ENCODE data around the gene FAM83C. TPM values are rescaled to one million over a fixed set of nuclear protein-coding genes. Genes with fewer than 3 reads are reported as not detected.
"Not testable (repeated sequence)": the region's sequence is repeated elsewhere in the genome, so short reads cannot be mapped to it uniquely, and the experiment has no call there.

FAM83C gene
- total RNA-seq, 1 experiment from 2014 or later = not detected

- intact Hi-C loops (cut with micrococcal nuclease; ENCODE audit: unreplicated experiment) = no loop called here
- no TSS peak for BruUV-seq (replicated peaks)
- no peaks in the 10 kb centered on the region for H3K27me3 Mint-ChIP-seq (ENCODE audit: unreplicated experiment)
- H3K4me3 Mint-ChIP-seq (ENCODE audit: low read depth, unreplicated experiment) = no peak overlapping the region
- TF ChIP-seq, protein P1, sequence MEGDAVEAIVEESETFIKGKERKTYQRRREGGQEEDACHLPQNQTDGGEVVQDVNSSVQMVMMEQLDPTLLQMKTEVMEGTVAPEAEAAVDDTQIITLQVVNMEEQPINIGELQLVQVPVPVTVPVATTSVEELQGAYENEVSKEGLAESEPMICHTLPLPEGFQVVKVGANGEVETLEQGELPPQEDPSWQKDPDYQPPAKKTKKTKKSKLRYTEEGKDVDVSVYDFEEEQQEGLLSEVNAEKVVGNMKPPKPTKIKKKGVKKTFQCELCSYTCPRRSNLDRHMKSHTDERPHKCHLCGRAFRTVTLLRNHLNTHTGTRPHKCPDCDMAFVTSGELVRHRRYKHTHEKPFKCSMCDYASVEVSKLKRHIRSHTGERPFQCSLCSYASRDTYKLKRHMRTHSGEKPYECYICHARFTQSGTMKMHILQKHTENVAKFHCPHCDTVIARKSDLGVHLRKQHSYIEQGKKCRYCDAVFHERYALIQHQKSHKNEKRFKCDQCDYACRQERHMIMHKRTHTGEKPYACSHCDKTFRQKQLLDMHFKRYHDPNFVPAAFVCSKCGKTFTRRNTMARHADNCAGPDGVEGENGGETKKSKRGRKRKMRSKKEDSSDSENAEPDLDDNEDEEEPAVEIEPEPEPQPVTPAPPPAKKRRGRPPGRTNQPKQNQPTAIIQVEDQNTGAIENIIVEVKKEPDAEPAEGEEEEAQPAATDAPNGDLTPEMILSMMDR (IDR thresholded peaks at IDR 0.05; ENCODE audit: unreplicated experiment) = no peak
- no peaks in the 10 kb centered on the region for H3K9me3 Mint-ChIP-seq (ENCODE audit: low read depth, unreplicated experiment)
- CTCF ChIA-PET = no interaction called here
- peaks cover 75% of the 10 kb centered on the region for H3K4me1 Mint-ChIP-seq (ENCODE audit: low read depth, unreplicated experiment)
- DNase-seq = no peak
- peaks cover 29% of the 10 kb centered on the region for H3K36me3 Mint-ChIP-seq (ENCODE audit: insufficient read depth, unreplicated experiment)
- H3K27ac Mint-ChIP-seq (ENCODE audit: unreplicated experiment) = no peak overlapping the region
Observed at GRCh38 chr20:35316086-35316485, 23.9 kb upstream of the FAM83C start.

- H3K9me3 Mint-ChIP-seq (ENCODE audit: low read depth, unreplicated experiment); CTCF ChIA-PET; BruUV-seq (replicated peaks); intact Hi-C loops (cut with micrococcal nuclease; ENCODE audit: unreplicated experiment); H3K4me3 Mint-ChIP-seq (ENCODE audit: low read depth, unreplicated experiment); DNase-seq; H3K27me3 Mint-ChIP-seq (ENCODE audit: unreplicated experiment): not testable (repeated sequence)
- peaks cover 29% of the 10 kb centered on the region for H3K36me3 Mint-ChIP-seq (ENCODE audit: insufficient read depth, unreplicated experiment)
- H3K27ac Mint-ChIP-seq (ENCODE audit: unreplicated experiment) = peak overlapping the region; percentile 21
- H3K4me1 Mint-ChIP-seq (ENCODE audit: low read depth, unreplicated experiment) = peaks cover 75% of the 10 kb centered on the region
Observed at GRCh38 chr20:35315632-35316020, 23.4 kb upstream of the FAM83C start.

- Mint-ChIP-seq H3K4me3 (ENCODE audit: low read depth, unreplicated experiment) (no peak overlapping the region), H3K27ac (ENCODE audit: unreplicated experiment) (peak overlapping the region; percentile 21), H3K4me1 (ENCODE audit: low read depth, unreplicated experiment) (peaks cover 72% of the 10 kb centered on the region), H3K36me3 (ENCODE audit: insufficient read depth, unreplicated experiment) (peaks cover 24% of the 10 kb centered on the region), H3K9me3 (ENCODE audit: low read depth, unreplicated experiment) (no peaks in the 10 kb centered on the region), H3K27me3 (ENCODE audit: unreplicated experiment) (no peaks in the 10 kb centered on the region)
- TF ChIP-seq, protein P1 (IDR thresholded peaks at IDR 0.05; ENCODE audit: unreplicated experiment) = no peak
- intact Hi-C loops (cut with micrococcal nuclease; ENCODE audit: unreplicated experiment) = no loop called here
- no TSS peak for BruUV-seq (replicated peaks)
- DNase-seq = no peak
- CTCF ChIA-PET = interaction anchor here (0.7 kb wide), 1 partner anchor 749 kb away, joined by 3 read pairs; no protein-coding TSS in a partner anchor
Observed at GRCh38 chr20:35314816-35315631, 22.8 kb upstream of the FAM83C start.

DNA sequence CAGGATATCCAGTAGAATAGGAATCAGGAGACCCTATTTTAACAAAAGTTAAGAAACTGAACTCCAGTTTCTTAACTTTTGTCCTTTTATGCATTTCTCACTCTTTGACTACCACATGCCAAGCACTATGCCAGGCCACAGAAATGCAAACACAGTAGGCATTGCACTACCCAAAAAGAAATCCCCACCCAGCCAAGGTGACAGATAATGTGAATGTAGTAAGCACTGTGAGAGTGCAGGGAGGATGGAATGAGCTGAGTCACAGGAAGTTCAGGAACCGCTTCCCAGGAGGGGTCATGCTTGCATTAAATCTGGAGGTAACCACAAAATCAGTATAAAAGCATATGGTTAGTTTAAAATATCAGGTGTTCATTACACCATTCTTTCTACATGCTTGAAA is 20.1 kb upstream of the FAM83C start:
- Mint-ChIP-seq H3K36me3 (ENCODE audit: insufficient read depth, unreplicated experiment) (peaks cover 12% of the 10 kb centered on the region), H3K27ac (ENCODE audit: unreplicated experiment) (peak overlapping the region; percentile 96), H3K9me3 (ENCODE audit: low read depth, unreplicated experiment) (no peaks in the 10 kb centered on the region), H3K4me3 (ENCODE audit: low read depth, unreplicated experiment) (peak overlapping the region; percentile 27), H3K27me3 (ENCODE audit: unreplicated experiment) (no peaks in the 10 kb centered on the region), H3K4me1 (ENCODE audit: low read depth, unreplicated experiment) (peaks cover 65% of the 10 kb centered on the region)
- CTCF ChIA-PET = interaction anchor here (0.6 to 1.4 kb wide), 6 partner anchors 8 to 60 kb away, joined by 3 to 8 read pairs (median 4); no protein-coding TSS in a partner anchor
- intact Hi-C loops (cut with micrococcal nuclease; ENCODE audit: unreplicated experiment) = no loop called here
- TF ChIP-seq, protein P1 (IDR thresholded peaks at IDR 0.05; ENCODE audit: unreplicated experiment) = no peak
- no TSS peak for BruUV-seq (replicated peaks)
- DNase-seq = peak; percentile 69

DNA sequence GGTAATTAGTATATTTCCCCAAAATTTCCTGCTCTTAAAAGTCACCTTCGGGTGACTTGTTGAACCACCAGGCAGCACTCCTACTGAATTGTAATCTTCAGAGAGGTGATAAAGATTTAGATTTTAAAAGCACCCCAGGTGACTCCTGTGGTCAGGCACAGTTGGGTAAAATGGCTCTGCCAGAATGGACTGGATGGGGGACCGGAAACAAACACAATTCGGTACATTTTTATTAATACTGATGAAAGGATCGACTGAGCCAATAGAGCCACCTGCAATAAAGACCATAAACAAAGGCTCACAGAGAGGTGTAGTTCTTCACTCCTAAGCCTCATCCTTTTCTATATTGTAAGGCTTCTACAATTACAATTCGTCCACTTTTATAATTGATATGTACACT is 19.6 kb upstream of the FAM83C start:
- peak overlapping the region; percentile 96 for H3K27ac Mint-ChIP-seq (ENCODE audit: unreplicated experiment)
- intact Hi-C loops (cut with micrococcal nuclease; ENCODE audit: unreplicated experiment) = no loop called here

More for the DNA sequence above, 19.6 kb upstream of the FAM83C start:
- no peak for DNase-seq
- TF ChIP-seq, protein P1 (IDR thresholded peaks at IDR 0.05; ENCODE audit: unreplicated experiment) = no peak
- H3K36me3 Mint-ChIP-seq (ENCODE audit: insufficient read depth, unreplicated experiment) = peaks cover 16% of the 10 kb centered on the region
- H3K4me1 Mint-ChIP-seq (ENCODE audit: low read depth, unreplicated experiment) = peaks cover 69% of the 10 kb centered on the region
- no peaks in the 10 kb centered on the region for H3K9me3 Mint-ChIP-seq (ENCODE audit: low read depth, unreplicated experiment)
- no peaks in the 10 kb centered on the region for H3K27me3 Mint-ChIP-seq (ENCODE audit: unreplicated experiment)
- CTCF ChIA-PET = interaction anchor here (0.6 to 1.4 kb wide), 6 partner anchors 8 to 60 kb away, joined by 3 to 8 read pairs (median 4); no protein-coding TSS in a partner anchor
- BruUV-seq (replicated peaks) = TSS peak; percentile 92
- H3K4me3 Mint-ChIP-seq (ENCODE audit: low read depth, unreplicated experiment) = peak overlapping the region; percentile 27

Data from Calu3 (cell line).